Hepatocyte (in vitro differentiated cells): ENCODE results near the gene ZBTB20.

ENCODE experiments used
- CTCF ChIP-seq: fragments of 200-600 bp; sonication (generic); IDR thresholded peaks from 2 replicates; pipeline ENCODE4 v1.5.1; 2016; ENCODE audit warnings: antibody characterized with exemption, mild to moderate bottlenecking; ENCODE audit not compliant: poor library complexity
- EZH2 ChIP-seq: fragments of 200-600 bp; sonication (generic); IDR thresholded peaks from 2 replicates; pipeline ENCODE4 v1.6.1; 2016; ENCODE audit warnings: antibody characterized with exemption, mild to moderate bottlenecking, borderline replicate concordance

GRCh38 chr3:114572364-114573062 lies 574.6 kb downstream of the ZBTB20 start:
- TF ChIP-seq CTCF (no peak), EZH2 (no peak)
